HG03064 (cell line): ENCODE measurements around the gene AIF1L.
"Not testable (repeated sequence)": the region's sequence is repeated elsewhere in the genome, so short reads cannot be mapped to it uniquely, and the experiment has no call there.

ENCODE experiments used
- ATAC-seq: cut with Tn5 transposase; IDR thresholded peaks from one replicate; pipeline ENCODE4 v1.9.1; 2021; ENCODE audit warnings: low read depth; ENCODE audit not compliant: unreplicated experiment

AIF1L gene

GRCh38 chr9:131117762-131118145 lies 21.4 kb downstream of the AIF1L start:
- no peak for ATAC-seq

- no peak for ATAC-seq
Observed at GRCh38 chr9:131119600-131119999, 23.3 kb downstream of the AIF1L start.

GRCh38 chr9:131120620-131121228 lies 24.4 kb downstream of the AIF1L start:
- no peak for ATAC-seq

- no peak for ATAC-seq
Observed at GRCh38 chr9:131121346-131121745, 25.0 kb downstream of the AIF1L start.

- ATAC-seq, result no peak
Observed at GRCh38 chr9:131122158-131122557, 25.8 kb downstream of the AIF1L start.

GRCh38 chr9:131125038-131125287 lies 28.6 kb downstream of the AIF1L start:
- peak; percentile 23 for ATAC-seq

GRCh38 chr9:131125288-131126058 lies 29.1 kb downstream of the AIF1L start, which contains the start of gene NUP214:
Gene NUP214 (plus strand): TSS chr9:131125586. CDS start chr9:131125705, 119 bp downstream.
- peak; percentile 95 for ATAC-seq

GRCh38 chr9:131126059-131126426 lies 29.7 kb downstream of the AIF1L start:
- ATAC-seq, result no peak

GRCh38 chr9:131129183-131129582 lies 32.9 kb downstream of the AIF1L start:
- no peak for ATAC-seq

GRCh38 chr9:131138676-131139075 lies 42.3 kb downstream of the AIF1L start:
- ATAC-seq, result no peak

GRCh38 chr9:131140112-131140511 lies 43.8 kb downstream of the AIF1L start:
- ATAC-seq, result no peak

- ATAC-seq, result no peak
Observed at GRCh38 chr9:131140550-131140949, 44.2 kb downstream of the AIF1L start.

GRCh38 chr9:131142160-131142559 lies 45.8 kb downstream of the AIF1L start:
- no peak for ATAC-seq

- no peak for ATAC-seq
Observed at GRCh38 chr9:131144201-131144600, 47.9 kb downstream of the AIF1L start.

- no peak for ATAC-seq
Observed at GRCh38 chr9:131145245-131145644, 48.9 kb downstream of the AIF1L start.

GRCh38 chr9:131146186-131146585 lies 49.9 kb downstream of the AIF1L start:
- ATAC-seq, result no peak

GRCh38 chr9:131148276-131148675 lies 51.9 kb downstream of the AIF1L start:
- no peak for ATAC-seq

GRCh38 chr9:131148966-131149687 lies 52.8 kb downstream of the AIF1L start:
- no peak for ATAC-seq

- no peak for ATAC-seq
Observed at GRCh38 chr9:131149688-131150053, 53.3 kb downstream of the AIF1L start.

GRCh38 chr9:131153595-131153994 lies 57.3 kb downstream of the AIF1L start:
- ATAC-seq, result no peak

- not testable (repeated sequence) for ATAC-seq
Observed at GRCh38 chr9:131158673-131159072, 62.3 kb downstream of the AIF1L start.
